ENCODE measurements around the gene JAKMIP1.

The JAKMIP1 gene

GRCh38 chr4:6200011-6200921, at the start of gene JAKMIP1:
JAKMIP1 (minus strand) TSS chr4:6200549; CDS start chr4:6112850, 87,699 bp downstream.
- DNase-seq, result peak; percentile 79

- no peak for DNase-seq
Measured at GRCh38 chr4:6248394-6248793, 48.0 kb upstream of the JAKMIP1 start.

- no peak for DNase-seq
Measured at GRCh38 chr4:6246170-6246634, 45.9 kb upstream of the JAKMIP1 start.

- no peak for DNase-seq
Measured at GRCh38 chr4:6245246-6246169, 45.2 kb upstream of the JAKMIP1 start.

- no peak for DNase-seq
Measured at GRCh38 chr4:6242271-6243029, 42.1 kb upstream of the JAKMIP1 start.

GRCh38 chr4:6241062-6241845, 40.9 kb upstream of the JAKMIP1 start:
- DNase-seq, result no peak

GRCh38 chr4:6239968-6240367, 39.6 kb upstream of the JAKMIP1 start:
- no peak for DNase-seq

- DNase-seq, result no peak
Measured at GRCh38 chr4:6239486-6239885, 39.1 kb upstream of the JAKMIP1 start.

GRCh38 chr4:6236816-6237390, 36.6 kb upstream of the JAKMIP1 start:
- DNase-seq, result no peak

GRCh38 chr4:6235901-6236640, 35.7 kb upstream of the JAKMIP1 start:
- DNase-seq, result no peak

- no peak for DNase-seq
Measured at GRCh38 chr4:6235012-6235411, 34.7 kb upstream of the JAKMIP1 start.

- DNase-seq, result no peak
Measured at GRCh38 chr4:6233929-6234328, 33.6 kb upstream of the JAKMIP1 start.

- DNase-seq, result no peak
Measured at GRCh38 chr4:6232836-6233785, 32.8 kb upstream of the JAKMIP1 start.

GRCh38 chr4:6231663-6232165, 31.4 kb upstream of the JAKMIP1 start:
- no peak for DNase-seq

- no peak for DNase-seq
Measured at GRCh38 chr4:6230827-6231662, 30.7 kb upstream of the JAKMIP1 start.

- DNase-seq, result no peak
Measured at GRCh38 chr4:6230502-6230785, 30.1 kb upstream of the JAKMIP1 start.

GRCh38 chr4:6229671-6230501, 29.5 kb upstream of the JAKMIP1 start:
- DNase-seq, result no peak

- no peak for DNase-seq
Measured at GRCh38 chr4:6229095-6229494, 28.7 kb upstream of the JAKMIP1 start.

Data from COR-L47 (cell line).